ENCODE data around the gene IRF3.
"Not testable (repeated sequence)": the region's sequence is repeated elsewhere in the genome, so short reads cannot be mapped to it uniquely, and the experiment has no call there.

Gene IRF3

DNA sequence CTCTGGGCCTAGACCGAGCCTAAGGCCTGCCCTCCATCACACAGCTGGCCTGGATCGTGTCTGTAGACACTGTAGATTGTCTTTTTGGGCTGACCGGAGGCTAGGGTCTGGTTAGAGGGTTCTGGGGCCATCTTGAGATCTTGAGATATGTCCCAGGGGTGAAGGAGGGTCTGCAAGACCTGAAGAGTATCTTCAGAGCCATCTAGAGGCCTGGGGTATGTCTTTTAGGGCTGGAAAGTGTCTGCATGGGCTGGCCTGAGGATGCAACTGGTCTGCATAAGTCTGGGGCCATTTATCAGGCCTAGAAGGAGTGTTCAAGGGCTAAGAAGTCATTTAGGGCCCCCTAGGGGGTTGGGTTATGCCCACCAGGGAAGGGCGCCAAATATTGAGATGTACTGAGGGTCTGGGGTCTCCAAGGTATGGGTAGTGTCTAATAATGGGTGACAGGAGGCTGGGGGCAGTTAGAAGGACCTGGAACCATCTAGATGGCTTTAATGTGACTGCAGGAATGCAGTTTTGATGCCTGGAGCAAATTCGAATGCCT lies 23.1 kb downstream of the IRF3 start:
- DNase-seq, result no peak

DNA sequence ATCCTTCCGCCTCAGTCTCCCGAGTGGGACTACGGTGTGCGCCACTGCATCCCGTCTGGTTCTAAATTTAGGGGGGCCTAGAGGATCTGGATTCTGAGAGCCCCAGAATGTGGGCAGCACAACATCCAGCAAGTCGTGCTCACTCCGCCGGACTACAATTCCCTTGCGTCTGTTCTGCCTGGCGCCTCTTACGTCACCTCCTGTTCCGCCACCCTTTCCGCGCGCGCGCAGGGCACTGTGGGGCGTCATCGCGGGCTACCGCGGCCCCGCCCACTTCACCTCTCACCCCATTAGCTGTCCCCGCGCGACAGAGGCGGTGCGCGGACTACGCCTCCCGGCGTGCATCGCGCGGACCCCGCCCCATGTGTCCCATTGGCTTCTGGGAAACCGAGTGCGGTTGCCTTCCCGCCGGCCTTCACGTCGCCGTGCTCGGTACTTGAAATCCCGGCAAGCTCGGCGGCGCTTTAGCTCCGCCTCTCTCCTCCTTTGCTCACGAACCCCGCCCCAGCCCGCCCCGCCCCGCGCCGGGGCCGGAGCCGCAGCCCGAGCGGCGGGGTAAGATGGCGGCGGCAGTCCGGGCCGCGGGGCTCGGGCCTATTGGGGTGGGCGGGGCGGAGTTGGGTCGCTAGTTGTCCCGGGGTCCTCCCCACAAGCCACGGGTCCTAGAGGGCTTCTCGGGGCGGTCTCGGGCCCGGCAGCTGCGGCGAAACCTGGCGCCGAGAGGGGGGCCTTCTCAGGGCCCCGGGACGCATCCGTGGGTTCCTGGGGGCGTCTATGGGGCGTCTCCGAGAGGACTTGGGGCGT lies 23.8 kb downstream of the IRF3 start, which contains the start of gene SCAF1:
Gene SCAF1, plus strand, starts transcription at position 522 of the 804 bp plus-strand sequence. CDS start 2,818 bp downstream, outside the sequence.
- DNase-seq, result peak; percentile 98 to 99

DNA sequence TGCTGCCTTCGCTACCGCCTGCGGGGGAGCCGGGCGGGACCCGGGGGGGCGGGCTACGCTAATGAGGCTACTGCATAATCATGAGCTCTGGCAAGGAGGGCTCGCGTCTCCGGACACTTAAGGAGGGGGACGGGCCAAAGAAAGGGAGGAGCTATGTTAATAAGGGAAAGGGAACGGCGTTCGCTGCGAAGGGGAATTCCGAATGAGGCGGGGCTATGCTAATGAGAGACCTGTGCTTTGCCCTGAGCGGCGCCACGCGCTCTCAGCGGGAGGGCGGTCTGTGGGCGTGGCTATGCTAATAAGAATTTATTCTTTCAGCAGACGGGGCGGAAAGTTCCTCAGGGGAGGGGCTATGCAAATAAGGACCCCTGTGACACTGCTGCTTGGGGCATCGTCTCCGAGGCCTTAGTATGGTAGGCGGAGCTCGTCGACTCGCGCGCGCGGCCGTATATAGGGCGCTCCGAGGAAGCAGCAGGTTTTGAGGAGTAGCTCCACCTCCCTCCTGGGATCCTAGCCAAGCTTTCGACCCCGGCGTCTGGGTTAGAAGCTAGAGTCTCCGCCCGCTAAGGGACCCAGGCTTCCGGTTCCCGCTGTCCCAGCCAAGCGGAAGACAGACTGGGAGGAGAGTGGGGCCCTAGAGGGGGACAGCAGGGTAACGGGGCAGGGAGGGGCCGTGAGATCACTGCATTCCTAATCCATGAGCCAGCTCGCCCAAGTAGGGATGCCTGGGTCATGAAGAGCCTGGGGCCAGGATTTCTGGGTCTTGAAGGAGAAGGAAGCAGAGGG lies 25.4 kb downstream of the IRF3 start, which contains the start of gene RRAS:
Gene RRAS, minus strand, starts transcription at position 31 of the 786 bp plus-strand sequence. CDS start 45 bp downstream, outside the sequence.
- DNase-seq, result peak; percentile 100

DNA sequence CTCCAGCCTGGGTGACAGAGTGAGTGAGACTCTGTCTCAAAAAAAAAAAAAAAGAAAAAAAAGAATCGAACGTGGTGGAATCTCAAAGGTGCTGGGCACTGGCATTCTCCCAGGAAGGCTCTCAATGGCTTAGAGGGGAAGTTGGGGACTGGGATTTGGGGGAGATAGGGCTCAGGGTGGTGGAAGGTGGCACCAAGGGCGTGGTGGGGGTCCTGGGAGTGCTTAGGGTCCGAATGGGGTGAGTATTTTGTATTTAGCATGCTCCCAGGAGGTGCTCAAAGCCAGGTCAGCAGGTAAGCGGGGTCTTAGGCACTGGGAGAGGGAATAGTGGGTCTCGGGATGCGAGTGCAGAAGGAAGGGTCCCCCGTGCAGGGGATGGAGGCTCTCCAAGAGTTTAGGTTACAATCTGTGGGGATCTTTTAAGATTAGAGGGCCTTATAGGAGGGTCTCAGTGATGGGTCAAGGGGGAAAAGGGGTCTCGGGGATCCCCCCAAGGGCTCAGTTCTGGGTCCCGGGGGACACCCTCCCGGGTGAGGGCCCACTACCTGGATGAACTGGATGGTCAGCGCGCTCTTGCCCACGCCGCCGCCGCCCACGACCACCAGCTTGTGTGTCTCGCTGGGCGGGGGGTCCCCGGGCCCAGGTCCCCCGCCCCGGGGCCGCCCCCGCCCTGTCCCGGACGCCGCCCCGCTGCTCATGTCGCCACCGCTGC lies 26.1 kb downstream of the IRF3 start:
- no peak for DNase-seq

DNA sequence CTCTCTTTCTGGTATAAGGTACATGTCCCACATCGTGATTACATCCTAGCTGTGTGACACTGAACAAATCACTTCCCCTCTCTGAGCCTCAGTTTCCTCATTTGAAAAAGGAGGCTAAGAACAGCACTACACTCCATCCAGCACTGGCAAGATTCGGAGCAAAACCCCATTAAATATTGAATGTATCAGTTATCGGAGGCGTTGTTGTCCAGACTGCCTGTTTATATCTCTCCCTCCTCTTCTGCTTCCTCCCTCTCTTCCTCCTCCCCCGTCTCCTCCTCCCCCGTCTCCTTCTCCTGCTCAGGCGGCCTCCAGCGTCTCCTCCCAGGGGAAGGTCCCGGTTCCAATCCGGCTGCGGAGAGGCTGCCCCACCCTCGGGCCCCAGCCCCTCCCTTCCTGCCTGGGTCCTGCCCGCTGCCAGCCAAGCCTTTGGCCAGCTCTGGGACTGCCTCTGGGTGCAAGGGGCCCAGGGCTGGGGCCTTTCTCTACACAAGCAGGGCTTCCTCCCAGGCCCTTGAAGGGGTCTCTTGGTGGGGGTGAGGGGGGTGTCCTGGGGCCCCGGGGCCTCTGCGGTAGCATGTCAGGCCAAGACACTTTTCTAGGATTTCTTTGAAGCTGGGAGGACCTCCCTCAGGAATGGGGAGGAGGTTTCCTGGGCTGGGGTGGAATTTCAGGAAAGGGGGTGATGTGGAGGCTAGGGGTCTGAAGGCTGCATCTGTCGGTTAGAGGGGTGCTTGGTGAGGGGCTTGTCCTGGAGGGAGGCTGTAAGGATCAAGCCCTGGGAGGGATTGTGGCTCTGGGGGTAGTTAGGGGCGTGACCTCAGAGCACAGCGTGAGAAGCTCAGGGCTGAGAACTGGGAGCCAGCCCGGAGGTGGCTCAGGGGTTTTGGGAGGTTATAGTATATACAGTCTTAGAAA lies 27.6 kb downstream of the IRF3 start:
- DNase-seq, result no peak

DNA sequence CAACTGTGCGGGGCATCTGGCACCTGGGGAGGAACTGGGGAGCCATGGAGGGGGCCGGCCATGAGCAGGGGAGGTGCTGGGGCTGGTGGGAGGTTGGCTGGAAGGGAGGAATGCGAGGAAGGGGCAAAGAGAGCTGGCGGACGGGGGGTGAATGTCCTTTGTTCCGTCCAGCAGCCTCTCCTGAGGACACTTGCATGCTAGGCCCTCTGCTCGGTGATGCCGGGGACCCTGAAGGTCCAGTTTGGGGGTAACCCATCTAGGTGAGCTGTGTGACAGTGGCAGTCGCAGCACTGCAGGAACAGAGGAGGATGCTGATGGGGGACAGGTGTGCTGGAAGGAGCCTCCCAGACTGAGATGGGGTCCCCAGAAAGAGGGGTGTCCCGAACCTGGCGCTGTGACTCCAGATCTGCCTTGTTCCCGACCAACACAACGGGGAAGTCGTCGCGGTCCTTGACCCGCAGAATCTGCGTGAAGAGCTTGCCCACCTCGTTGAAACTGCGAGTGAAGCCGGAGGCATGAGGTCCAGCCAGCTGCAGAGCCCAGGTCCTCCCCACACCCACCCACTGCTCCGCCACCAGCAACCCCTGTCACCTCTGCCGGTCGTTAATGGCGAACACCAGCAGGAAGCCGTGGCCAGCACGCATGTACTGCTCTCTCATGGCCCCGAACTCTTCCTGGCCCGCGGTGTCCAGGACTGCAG lies 29.3 kb downstream of the IRF3 start:
- DNase-seq, result no peak

DNA sequence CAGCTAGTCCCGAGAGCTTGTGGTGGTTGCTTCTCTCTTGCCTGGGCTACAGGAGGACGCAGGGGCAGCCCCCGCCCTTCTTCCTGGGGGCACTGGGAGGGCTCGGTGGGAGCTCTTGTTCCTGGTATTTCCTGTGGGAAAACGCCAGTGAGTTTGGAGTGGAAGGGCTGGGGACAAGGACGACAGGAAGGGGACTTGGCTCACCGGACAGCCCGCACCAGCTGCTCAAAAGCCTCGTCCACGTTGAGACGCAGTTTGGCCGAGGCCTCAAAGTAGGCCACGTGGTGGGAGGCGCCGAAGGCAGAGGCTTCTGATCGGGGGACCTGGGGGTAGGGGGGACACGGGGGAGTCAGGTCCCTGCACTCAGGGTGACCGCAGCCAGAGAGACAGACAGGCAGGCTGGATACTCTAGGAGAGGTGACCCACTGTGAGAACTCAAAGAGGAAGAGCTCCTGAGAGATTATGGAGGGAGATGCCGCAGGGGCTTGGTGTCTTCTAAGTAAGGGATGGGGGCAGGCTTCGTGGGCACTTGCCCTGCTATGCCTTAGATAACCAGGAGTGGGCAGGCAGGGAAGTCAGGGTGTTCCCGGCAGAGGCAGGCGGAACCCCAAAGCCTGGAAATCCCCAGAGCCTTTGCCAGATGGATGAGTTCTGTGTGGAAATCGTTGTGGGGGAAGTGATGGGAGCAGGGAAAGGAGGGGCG lies 30.0 kb downstream of the IRF3 start:
- DNase-seq, result no peak

DNA sequence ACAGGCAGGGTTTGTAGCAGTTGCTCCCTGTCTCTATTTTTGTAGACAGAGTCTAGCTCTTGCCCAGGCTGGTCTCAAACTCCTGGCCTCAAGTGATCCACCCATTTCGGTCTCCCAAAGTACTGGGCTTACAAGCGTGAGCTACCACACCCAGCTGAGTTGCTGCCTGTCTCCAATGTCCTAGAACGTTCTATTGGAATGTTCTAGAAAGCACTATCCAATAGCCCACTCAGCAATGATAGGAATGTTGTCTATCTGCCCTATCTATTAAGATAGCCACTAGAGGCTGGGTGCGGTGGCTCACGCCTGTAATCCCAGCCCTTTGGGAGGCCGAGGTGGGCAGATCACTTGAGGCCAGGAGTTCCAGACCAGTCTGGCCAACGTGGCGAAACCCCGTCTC lies 32.4 kb downstream of the IRF3 start:
- DNase-seq, result not testable (repeated sequence)

DNA sequence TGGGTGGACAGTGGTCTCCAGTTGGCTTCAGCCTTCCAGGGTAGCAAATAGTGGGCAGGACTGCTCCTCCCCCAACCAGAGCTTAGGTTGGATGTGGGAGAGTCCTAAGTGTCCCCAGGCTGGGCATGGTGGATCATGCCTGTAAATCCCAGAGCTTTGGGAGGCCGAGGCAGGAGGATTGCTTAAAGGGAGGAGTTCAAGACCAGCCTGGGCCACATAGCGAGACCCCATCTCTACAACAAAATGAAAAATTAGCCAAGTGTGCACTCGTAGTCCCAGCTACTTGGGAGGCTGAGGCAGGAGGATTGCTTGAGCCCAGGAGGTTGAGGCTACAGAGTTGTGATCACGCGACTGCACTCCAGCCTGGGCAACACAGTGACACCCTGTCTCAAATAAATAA lies 33.1 kb downstream of the IRF3 start:
- DNase-seq, result no peak

DNA sequence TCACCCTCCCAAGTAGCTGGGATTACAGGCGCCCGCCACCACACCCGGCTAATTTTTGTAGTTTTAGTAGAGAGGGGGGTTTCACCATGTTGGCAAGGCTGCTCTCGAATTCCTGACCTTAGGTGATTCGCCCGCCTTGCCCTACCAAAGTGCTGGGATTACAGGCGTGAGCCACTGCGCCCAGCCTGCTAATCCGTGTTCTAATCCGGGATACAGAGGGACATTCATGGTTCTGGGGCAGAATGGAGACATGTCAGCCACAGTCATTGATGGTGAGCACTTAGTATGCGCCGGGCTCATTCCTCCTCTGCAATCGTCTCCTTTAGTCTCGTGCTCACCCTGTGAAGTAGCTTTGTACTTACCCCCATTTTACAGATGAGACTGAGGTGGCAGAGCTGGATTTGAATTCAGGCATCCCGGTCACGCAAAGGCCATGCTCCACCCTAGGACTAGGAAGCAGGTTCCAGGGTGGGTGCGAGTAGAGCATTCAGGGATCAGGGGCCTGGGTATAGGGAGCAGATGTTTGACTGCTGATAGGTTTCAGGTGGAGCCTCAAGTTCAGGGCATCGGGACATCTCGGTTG lies 34.0 kb downstream of the IRF3 start:
- DNase-seq, result no peak

DNA sequence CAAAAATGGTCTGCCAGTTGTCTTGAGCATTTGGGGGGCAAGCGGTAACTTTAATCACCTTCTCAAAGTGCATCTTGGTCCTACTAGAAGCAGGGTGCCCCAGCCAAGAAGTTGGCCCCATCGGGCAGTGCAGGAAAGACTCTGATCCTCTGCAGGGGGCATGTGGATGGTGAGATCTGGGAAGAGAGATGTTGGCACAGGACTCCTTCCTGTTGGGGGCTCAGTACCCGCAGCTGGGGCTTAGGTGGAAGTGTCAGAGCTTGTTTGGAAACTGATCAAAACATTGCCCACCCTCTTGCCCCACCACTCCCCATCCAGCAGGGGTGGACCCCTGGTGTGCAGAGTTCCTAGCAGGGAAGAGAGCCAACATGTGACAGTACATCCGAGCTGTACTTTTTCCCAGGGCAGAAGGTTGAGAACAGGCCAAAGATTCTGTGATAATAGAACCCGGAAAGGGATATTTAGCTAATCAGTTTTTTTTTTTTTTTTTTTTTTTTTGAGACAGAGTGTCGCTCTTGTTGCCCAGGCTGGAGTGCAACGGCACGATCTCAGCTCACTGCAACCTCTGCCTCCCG lies 34.6 kb downstream of the IRF3 start:
- no peak for DNase-seq

DNA sequence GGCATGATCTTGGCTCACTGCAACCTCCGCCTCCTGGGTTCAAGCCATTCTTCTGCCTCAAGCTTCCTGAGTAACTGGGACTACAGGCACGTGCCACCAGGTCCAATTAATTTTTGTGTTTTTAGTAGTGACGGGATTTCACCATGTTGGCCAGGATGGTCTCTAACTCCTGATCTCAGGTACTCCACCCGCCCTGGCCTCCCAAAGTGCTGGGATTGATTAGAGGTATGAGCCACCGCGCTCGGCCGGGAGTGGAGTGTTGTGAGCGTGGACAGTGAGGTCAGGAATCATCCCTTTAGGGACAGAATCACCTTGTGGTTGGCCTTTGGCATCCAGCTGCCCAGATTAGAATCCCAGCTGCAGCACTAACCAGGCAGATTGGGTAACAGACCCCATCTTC lies 36.0 kb downstream of the IRF3 start:
- no peak for DNase-seq

DNA sequence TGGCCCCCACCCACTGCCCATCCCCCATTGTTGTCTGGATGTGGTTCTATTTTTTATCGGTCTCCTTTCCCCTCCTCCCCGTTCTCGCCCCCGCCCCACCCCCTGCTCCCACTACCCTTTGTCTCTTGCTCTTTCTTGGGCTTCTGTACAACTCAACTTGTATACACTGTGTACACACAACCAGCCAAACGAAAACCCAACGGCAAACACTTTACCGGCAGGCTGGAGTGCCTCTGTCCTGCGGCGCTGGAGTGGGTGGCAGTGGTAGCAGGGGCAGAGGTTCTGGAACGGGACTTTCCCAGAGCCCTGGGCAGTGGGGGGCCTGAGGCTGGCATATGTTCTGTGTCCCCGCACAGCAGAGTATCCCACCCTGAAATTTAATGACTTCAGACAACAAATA lies 39.4 kb downstream of the IRF3 start:
- DNase-seq, result no peak

DNA sequence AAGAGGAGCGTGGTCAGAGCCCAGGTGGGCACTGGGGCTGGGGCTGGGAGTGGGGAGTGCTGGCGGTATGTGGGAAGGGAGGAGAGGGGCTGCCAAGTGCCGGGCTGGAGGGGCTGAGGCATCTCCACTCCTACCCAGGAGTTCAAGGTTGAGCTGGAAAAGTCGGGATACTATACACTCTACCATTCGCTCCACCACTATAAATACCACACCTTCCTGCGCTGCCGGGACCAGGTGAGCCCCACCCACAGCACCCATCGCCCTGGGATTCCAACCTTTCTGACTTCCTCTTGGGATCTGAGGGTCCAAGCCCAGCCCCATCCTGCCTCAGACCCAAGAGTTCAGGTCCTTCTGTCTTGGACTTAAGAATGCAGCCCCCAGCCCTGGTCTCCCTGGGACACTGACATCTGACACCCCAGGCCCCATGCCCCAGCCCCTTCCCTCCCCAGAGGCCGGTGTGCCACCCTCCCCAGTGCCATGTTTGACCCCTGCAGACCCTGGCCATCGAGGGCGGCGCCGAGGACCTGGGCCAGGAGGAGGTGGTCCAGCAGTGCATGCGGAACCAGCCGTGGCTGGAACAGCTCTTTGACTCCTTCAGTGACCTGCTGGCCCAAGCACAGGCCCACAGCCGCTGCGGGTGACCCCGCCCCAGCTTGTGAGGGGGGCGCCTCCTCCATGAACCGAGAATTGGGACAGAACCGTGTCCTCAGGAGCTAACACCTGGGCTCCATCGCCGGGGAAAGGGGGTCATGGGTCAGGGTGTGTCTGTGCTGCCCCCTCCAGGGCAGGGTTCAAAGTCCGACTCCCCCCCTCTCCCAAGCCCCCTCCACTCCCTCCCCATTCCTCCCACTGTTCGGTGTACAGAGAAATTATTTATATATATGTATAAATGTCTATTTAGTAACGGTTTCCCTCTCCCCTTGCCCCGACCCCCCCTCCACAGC lies 40.4 kb downstream of the IRF3 start:
- DNase-seq, result no peak

DNA sequence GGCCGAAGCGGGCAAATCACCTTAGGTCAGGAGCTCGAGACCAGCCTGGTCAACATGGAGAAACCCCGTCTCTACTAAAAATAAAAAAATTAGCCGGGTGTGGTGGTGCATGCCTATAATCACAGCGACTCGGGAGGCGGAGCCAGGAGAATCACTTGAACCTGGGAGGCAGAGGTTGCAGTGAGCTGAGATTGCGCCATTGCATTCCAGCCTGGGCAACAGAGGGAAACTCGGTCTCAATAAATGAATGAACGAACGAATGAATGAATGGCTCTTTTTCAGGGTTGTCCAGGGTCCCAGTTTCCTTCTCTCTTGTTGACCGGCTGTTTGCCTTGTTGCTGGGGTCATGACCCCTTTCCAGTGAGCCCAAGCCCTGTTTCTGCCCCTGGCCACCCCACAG lies 47.8 kb downstream of the IRF3 start:
- not testable (repeated sequence) for DNase-seq

DNA sequence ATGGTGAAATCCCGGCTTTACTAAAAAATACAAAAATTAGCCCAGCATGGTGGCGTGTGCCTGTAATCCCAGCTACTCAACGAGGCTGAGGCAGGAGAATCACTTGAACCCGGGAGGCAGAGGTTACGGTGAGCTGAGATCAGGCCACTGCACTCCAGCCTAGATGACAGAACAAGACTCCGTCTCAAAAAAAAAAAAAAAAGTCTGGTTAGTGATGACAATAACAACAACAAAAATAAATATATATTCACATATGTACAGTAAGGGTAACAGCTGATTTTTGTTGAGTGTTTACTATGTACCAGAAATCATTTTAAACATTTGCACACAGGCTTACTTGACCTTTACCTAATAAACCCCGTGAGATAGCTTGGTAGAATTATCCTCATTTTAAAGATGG lies 48.7 kb downstream of the IRF3 start:
- DNase-seq, result no peak

DNA sequence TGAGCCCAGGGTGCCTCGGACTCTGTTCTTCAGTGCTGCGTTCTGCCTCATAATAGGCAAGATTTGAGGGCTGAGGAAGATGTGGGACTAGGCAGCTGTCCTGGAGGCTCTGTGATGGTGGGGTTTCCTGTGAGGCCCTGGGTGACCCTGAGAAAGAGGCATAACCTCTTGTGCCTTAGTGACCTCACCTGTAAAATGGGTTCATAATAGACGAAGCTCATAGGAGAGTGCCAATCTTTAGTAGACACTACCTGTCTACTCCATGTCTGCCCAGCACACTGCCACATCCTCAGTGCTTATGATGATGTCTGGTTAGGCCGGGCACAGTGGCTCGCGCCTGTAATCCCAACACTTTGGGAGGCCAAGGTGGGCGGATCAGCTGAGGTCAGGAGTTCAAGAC lies 49.1 kb downstream of the IRF3 start:
- no peak for DNase-seq

DNA sequence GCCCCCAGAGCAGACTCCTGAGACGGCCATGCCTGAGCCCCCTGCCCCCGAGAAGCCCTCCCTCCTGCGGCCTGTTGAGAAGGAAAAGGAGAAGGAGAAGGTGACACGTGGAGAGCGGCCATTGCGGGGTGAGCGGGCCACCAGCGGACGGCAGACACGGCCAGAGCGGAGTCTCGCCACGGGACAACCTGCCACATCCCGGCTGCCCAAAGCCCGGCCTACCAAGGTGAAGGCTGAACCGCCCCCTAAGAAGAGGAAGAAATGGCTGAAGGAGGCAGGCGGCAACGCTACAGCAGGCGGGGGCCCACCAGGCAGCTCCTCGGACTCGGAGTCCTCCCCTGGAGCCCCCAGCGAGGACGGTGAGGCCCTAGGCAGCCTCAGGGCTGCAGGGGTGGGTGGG lies 49.8 kb downstream of the IRF3 start:
- DNase-seq, result no peak

Measured in activated CD4-positive, alpha-beta T cell treated with anti-CD3 and anti-CD28 coated beads, Interleukin-2, amount 50 U/mL, for 48 hours (primary cell).